Astrocyte (in vitro differentiated cells and primary cell): ENCODE data around the gene MORC1. TPM values are rescaled to one million over a fixed set of nuclear protein-coding genes. Genes with fewer than 3 reads are reported as not detected.

ENCODE experiments used
- DNase-seq: peaks from one replicate; pipeline ENCODE4 v3.0.0-alpha.2; 2010; ENCODE audit warnings: low read depth
- FAIRE-seq: peaks from 2 replicates; lab custom pipeline; 2011; peaks lifted over from hg19 to GRCh38; lab: Jason Lieb, UNC
- H2AFZ ChIP-seq: 2 replicates; pipeline ENCODE4 v1.6.0; 2012; ENCODE audit warnings: low read depth, low read length, inconsistent platforms
- H3K27ac ChIP-seq: 2 replicates; pipeline ENCODE4 v1.5.1; 2011; ENCODE audit warnings: low read depth, low read length, inconsistent platforms
- H3K27me3 ChIP-seq: 2 replicates; pipeline ENCODE4 v1.6.0; 2011; ENCODE audit warnings: low read length, inconsistent platforms; ENCODE audit not compliant: insufficient read depth
- H3K36me3 ChIP-seq: 2 replicates; pipeline ENCODE4 v1.5.1; 2011; ENCODE audit warnings: low read length, inconsistent platforms; ENCODE audit not compliant: insufficient read depth
- H3K4me1 ChIP-seq: 2 replicates; pipeline ENCODE4 v1.5.1; 2011; ENCODE audit warnings: low read length, inconsistent platforms; ENCODE audit not compliant: insufficient read depth
- H3K4me2 ChIP-seq: 2 replicates; pipeline ENCODE4 v1.6.0; 2012; ENCODE audit warnings: low read length, inconsistent platforms
- H3K4me3 ChIP-seq: 2 replicates; pipeline ENCODE4 v1.5.1; 2011; ENCODE audit warnings: low read depth, mild to moderate bottlenecking, low read length, inconsistent platforms; ENCODE audit not compliant: insufficient read depth
- H3K79me2 ChIP-seq: 2 replicates; pipeline ENCODE4 v1.6.0; 2012; ENCODE audit warnings: mild to moderate bottlenecking, low read length, inconsistent platforms; ENCODE audit not compliant: insufficient read depth
- H3K9ac ChIP-seq: 2 replicates; pipeline ENCODE4 v1.6.0; 2012; ENCODE audit warnings: mild to moderate bottlenecking, low read length, inconsistent platforms
- H3K9me3 ChIP-seq: 2 replicates; pipeline ENCODE4 v1.5.1; 2012; ENCODE audit warnings: low read depth, mild to moderate bottlenecking, low read length, inconsistent platforms; ENCODE audit not compliant: insufficient read depth
- H4K20me1 ChIP-seq: 2 replicates; pipeline ENCODE4 v1.6.0; 2012; ENCODE audit warnings: low read length, inconsistent platforms; ENCODE audit not compliant: insufficient read depth
- H3K27ac Mint-ChIP-seq: one replicate; pipeline ENCODE4 v1.8.0; 2021; ENCODE audit warnings: mild to moderate bottlenecking, mixed read lengths; ENCODE audit not compliant: unreplicated experiment
- H3K27me3 Mint-ChIP-seq: one replicate; pipeline ENCODE4 v1.8.0; 2021; ENCODE audit warnings: low read depth, mixed read lengths; ENCODE audit not compliant: unreplicated experiment
- H3K36me3 Mint-ChIP-seq: one replicate; pipeline ENCODE4 v1.8.0; 2021; ENCODE audit warnings: low read depth, mixed read lengths; ENCODE audit not compliant: unreplicated experiment
- H3K4me1 Mint-ChIP-seq: one replicate; pipeline ENCODE4 v1.8.0; 2021; ENCODE audit warnings: low read depth, mixed read lengths; ENCODE audit not compliant: unreplicated experiment
- H3K4me3 Mint-ChIP-seq: one replicate; pipeline ENCODE4 v1.8.0; 2021; ENCODE audit warnings: mild to moderate bottlenecking, moderate library complexity, mixed read lengths; ENCODE audit not compliant: unreplicated experiment
- H3K9me3 Mint-ChIP-seq: one replicate; pipeline ENCODE4 v1.8.0; 2021; ENCODE audit warnings: mild to moderate bottlenecking, mixed read lengths; ENCODE audit not compliant: unreplicated experiment
- CTCF ChIP-seq: IDR thresholded peaks from 2 replicates; pipeline ENCODE4 v1.5.1; 2011; ENCODE audit warnings: low read depth, mild to moderate bottlenecking, inconsistent platforms, low read length, moderate library complexity; ENCODE audit not compliant: insufficient read depth
- EZH2 ChIP-seq: IDR thresholded peaks from 2 replicates; pipeline ENCODE4 v1.6.1; 2012; ENCODE audit warnings: mild to moderate bottlenecking, low read length, inconsistent platforms; ENCODE audit not compliant: insufficient read depth
- total RNA-seq: library from RNA; stranded (reverse); gene quantifications from 2 replicates; pipeline ENCODE4 v1.2.1, GENCODE V29; 2021

MORC1 gene
- total RNA-seq, 1 donor from 2014 or later = not detected

GRCh38 chr3:108976058-108976457 lies 141.9 kb downstream of the MORC1 start:
- Histone ChIP-seq H4K20me1 (no peaks in the 10 kb centered on the region), H3K4me1 (no peaks in the 10 kb centered on the region), H3K4me3 (no peak overlapping the region), H3K9me3 (no peaks in the 10 kb centered on the region), H3K27me3 (no peaks in the 10 kb centered on the region), H2AFZ (no peak overlapping the region), H3K36me3 (no peaks in the 10 kb centered on the region), H3K79me2 (no peaks in the 10 kb centered on the region), H3K9ac (no peak overlapping the region), H3K4me2 (no peak overlapping the region), H3K27ac (no peak overlapping the region)
- Mint-ChIP-seq H3K4me1 (no peaks in the 10 kb centered on the region), H3K27ac (no peak overlapping the region), H3K4me3 (no peak overlapping the region), H3K9me3 (no peaks in the 10 kb centered on the region), H3K27me3 (no peaks in the 10 kb centered on the region), H3K36me3 (no peaks in the 10 kb centered on the region)
- DNase-seq (no peak), FAIRE-seq (no peak)
- TF ChIP-seq EZH2 (no peak), CTCF (no peak)

DNA sequence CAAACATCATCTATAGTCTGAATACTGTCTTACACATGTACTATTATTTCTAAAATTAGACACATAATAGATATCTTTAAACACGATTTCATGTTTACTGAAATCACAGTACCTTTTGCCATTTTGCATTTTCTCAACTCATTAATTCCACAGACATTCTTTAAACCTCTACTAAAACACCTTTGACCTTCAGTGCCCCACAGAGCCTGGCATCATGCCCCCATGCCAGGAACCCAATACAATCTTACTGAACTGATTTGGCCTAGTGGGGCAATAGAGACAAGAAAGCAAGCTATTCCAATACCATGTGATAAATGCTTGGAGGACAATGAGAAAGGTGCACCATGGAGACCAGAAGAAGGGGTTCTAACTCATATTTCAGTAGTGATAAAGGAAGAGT lies 144.9 kb downstream of the MORC1 start:
- DNase-seq (no peak), FAIRE-seq (no peak)
- Histone ChIP-seq H3K4me2 (no peak overlapping the region), H4K20me1 (no peaks in the 10 kb centered on the region), H3K4me1 (no peaks in the 10 kb centered on the region), H3K27me3 (no peaks in the 10 kb centered on the region), H3K4me3 (no peak overlapping the region), H3K27ac (no peak overlapping the region), H3K9me3 (no peaks in the 10 kb centered on the region), H3K36me3 (no peaks in the 10 kb centered on the region), H2AFZ (no peak overlapping the region), H3K9ac (no peak overlapping the region), H3K79me2 (no peaks in the 10 kb centered on the region)
- no peaks in the 10 kb centered on the region for H3K4me1 Mint-ChIP-seq
- H3K27ac Mint-ChIP-seq = no peak overlapping the region
- H3K36me3 Mint-ChIP-seq = no peaks in the 10 kb centered on the region
- no peak for TF ChIP-seq EZH2
- no peak for TF ChIP-seq CTCF
- no peaks in the 10 kb centered on the region for H3K27me3 Mint-ChIP-seq
- no peak overlapping the region for H3K4me3 Mint-ChIP-seq
- no peaks in the 10 kb centered on the region for H3K9me3 Mint-ChIP-seq

GRCh38 chr3:108972482-108972881 lies 145.5 kb downstream of the MORC1 start:
- DNase-seq (no peak), FAIRE-seq (no peak)
- H3K9me3 Mint-ChIP-seq = no peaks in the 10 kb centered on the region
- no peaks in the 10 kb centered on the region for H3K9me3 ChIP-seq
- no peak overlapping the region for H2AFZ ChIP-seq
- H4K20me1 ChIP-seq = no peaks in the 10 kb centered on the region
- no peaks in the 10 kb centered on the region for H3K79me2 ChIP-seq
- no peaks in the 10 kb centered on the region for H3K27me3 Mint-ChIP-seq
- no peaks in the 10 kb centered on the region for H3K27me3 ChIP-seq
- H3K4me3 Mint-ChIP-seq = no peak overlapping the region
- H3K36me3 Mint-ChIP-seq = no peaks in the 10 kb centered on the region
- no peaks in the 10 kb centered on the region for H3K4me1 Mint-ChIP-seq
- H3K27ac ChIP-seq = no peak overlapping the region
- H3K4me2 ChIP-seq = no peak overlapping the region
- no peak overlapping the region for H3K9ac ChIP-seq
- TF ChIP-seq CTCF = no peak
- no peak for TF ChIP-seq EZH2
- no peaks in the 10 kb centered on the region for H3K4me1 ChIP-seq
- H3K4me3 ChIP-seq = no peak overlapping the region
- H3K27ac Mint-ChIP-seq = no peak overlapping the region
- no peaks in the 10 kb centered on the region for H3K36me3 ChIP-seq
